Trophoblast cell (in vitro differentiated cells and primary cell): ENCODE data around the gene UGT2B10.

ENCODE experiments used
- DNase-seq, 2 donors: peaks; one replicate each; pipeline ENCODE4 v3.0.0-alpha.2; 2016
- H2AFZ ChIP-seq: 2 replicates; pipeline ENCODE4 v1.6.1; 2013; ENCODE audit warnings: low read length, moderate library complexity, mild to moderate bottlenecking; ENCODE audit not compliant: insufficient read depth, poor library complexity
- H2AK5ac ChIP-seq: 2 replicates; pipeline ENCODE4 v1.6.1; 2013; ENCODE audit warnings: mild to moderate bottlenecking, low read length
- H2BK120ac ChIP-seq: 2 replicates; pipeline ENCODE4 v1.6.1; 2013; ENCODE audit warnings: low read length, mild to moderate bottlenecking, moderate library complexity; ENCODE audit not compliant: insufficient read depth, poor library complexity
- H2BK12ac ChIP-seq: 2 replicates; pipeline ENCODE4 v1.6.1; 2013; ENCODE audit warnings: mild to moderate bottlenecking, low read length, moderate library complexity
- H2BK5ac ChIP-seq: 2 replicates; pipeline ENCODE4 v1.6.1; 2013; ENCODE audit warnings: low read length, low read depth, moderate library complexity, mild to moderate bottlenecking; ENCODE audit not compliant: poor library complexity
- H3K14ac ChIP-seq: 2 replicates; pipeline ENCODE4 v1.6.1; 2013; ENCODE audit warnings: mild to moderate bottlenecking, low read length
- H3K18ac ChIP-seq: 2 replicates; pipeline ENCODE4 v1.6.1; 2013; ENCODE audit warnings: mild to moderate bottlenecking, low read length
- H3K23ac ChIP-seq: 2 replicates; pipeline ENCODE4 v1.6.1; 2013; ENCODE audit warnings: low read length
- H3K27ac ChIP-seq: 2 replicates; pipeline ENCODE4 v1.5.1; 2013; ENCODE audit warnings: low read depth, mild to moderate bottlenecking, inconsistent platforms, low read length, moderate library complexity
- H3K27me3 ChIP-seq: 2 replicates; pipeline ENCODE4 v1.6.1; 2013; ENCODE audit warnings: inconsistent platforms, mild to moderate bottlenecking, low read length, moderate library complexity; ENCODE audit not compliant: insufficient read depth
- H3K36me3 ChIP-seq, 2 experiments: 1 replicate in 1 of 2; 2 replicates in 1 of 2; pipeline ENCODE4 v1.6.1; 2013; ENCODE audit warnings: low read length in 2 of 2, mild to moderate bottlenecking in 2 of 2, moderate library complexity in 1 of 2; ENCODE audit not compliant: insufficient read depth in 2 of 2, control insufficient read depth in 1 of 2
- H3K4ac ChIP-seq: 2 replicates; pipeline ENCODE4 v1.6.1; 2013; ENCODE audit warnings: low read depth, mild to moderate bottlenecking, low read length, moderate library complexity
- H3K4me1 ChIP-seq, 2 experiments: 1 replicate in 1 of 2; 2 replicates in 1 of 2; pipeline ENCODE4 v1.6.1; 2013; ENCODE audit warnings: low read length in 2 of 2, mild to moderate bottlenecking in 2 of 2, moderate library complexity in 1 of 2; ENCODE audit not compliant: insufficient read depth in 2 of 2, control insufficient read depth in 1 of 2
- H3K4me2 ChIP-seq: 2 replicates; pipeline ENCODE4 v1.6.1; 2013; ENCODE audit warnings: inconsistent platforms, mild to moderate bottlenecking, low read length, moderate library complexity
- H3K4me3 ChIP-seq: 2 replicates; pipeline ENCODE4 v1.5.1; 2013; ENCODE audit warnings: mild to moderate bottlenecking, low read depth, low read length, inconsistent platforms
- H3K79me1 ChIP-seq: one replicate; pipeline ENCODE4 v1.6.1; 2013; ENCODE audit warnings: low read length
- H3K79me2 ChIP-seq: 2 replicates; pipeline ENCODE4 v1.6.1; 2013; ENCODE audit warnings: low read length, mild to moderate bottlenecking; ENCODE audit not compliant: control insufficient read depth, insufficient read depth, poor library complexity
- H3K9ac ChIP-seq: 2 replicates; pipeline ENCODE4 v1.6.1; 2013; ENCODE audit warnings: mild to moderate bottlenecking, low read length
- H3K9me3 ChIP-seq: 2 replicates; pipeline ENCODE4 v1.6.1; 2013; ENCODE audit warnings: low read depth, mild to moderate bottlenecking, control low read depth, inconsistent platforms, low read length; ENCODE audit not compliant: insufficient read depth
- H4K12ac ChIP-seq: 2 replicates; pipeline ENCODE4 v1.6.1; 2013; ENCODE audit warnings: low read depth, mild to moderate bottlenecking, low read length, moderate library complexity
- H4K8ac ChIP-seq: 2 replicates; pipeline ENCODE4 v1.6.1; 2013; ENCODE audit warnings: low read depth, mild to moderate bottlenecking, low read length, moderate library complexity
- H4K91ac ChIP-seq: one replicate; pipeline ENCODE4 v1.6.1; 2013; ENCODE audit warnings: low read depth, mild to moderate bottlenecking, low read length, moderate library complexity
- WGBS: extraction: QIAGEN DNeasy Blood & Tissue Kit; methylation state at CpG from one replicate; pipeline ENCODE4 v1.1.7; 2013; ENCODE audit warnings: missing lambda C conversion rate; ENCODE audit not compliant: insufficient read length, insufficient coverage; ENCODE audit errors: extremely low coverage; 5-methylcytosine and 5-hydroxymethylcytosine counted together

UGT2B10 gene

GRCh38 chr4:68869274-68869773, 53.5 kb downstream of the UGT2B10 start:
- Histone ChIP-seq H4K8ac (no peak overlapping the region), H2BK120ac (no peak overlapping the region), H3K79me1 (no peaks in the 10 kb centered on the region), H3K27me3 (no peaks in the 10 kb centered on the region), H3K9me3 (peaks cover 2% of the 10 kb centered on the region), H2AK5ac (no peak overlapping the region), H3K27ac (no peak overlapping the region), H3K4ac (no peak overlapping the region), H3K4me1 (peaks cover 0 to 2% of the 10 kb centered on the region in 2 experiments), H3K79me2 (no peaks in the 10 kb centered on the region), H3K18ac (no peak overlapping the region), H2BK12ac (no peak overlapping the region), H2BK5ac (no peak overlapping the region), H2AFZ (no peak overlapping the region), H3K23ac (no peak overlapping the region), H3K4me2 (no peak overlapping the region), H3K4me3 (no peak overlapping the region), H3K36me3 (no peaks in the 10 kb centered on the region), H4K12ac (no peak overlapping the region), H4K91ac (no peak overlapping the region), H3K14ac (no peak overlapping the region), H3K9ac (no peak overlapping the region)
- no CpG with 5 or more reads among the region's 8 CpGs for WGBS
- no peak for DNase-seq

- Histone ChIP-seq H3K4ac (no peak overlapping the region), H3K18ac (no peak overlapping the region)
Observed at GRCh38 chr4:68871809-68872642, 56.2 kb downstream of the UGT2B10 start.

GRCh38 chr4:68872643-68873502, 57.1 kb downstream of the UGT2B10 start:
- no peaks in the 10 kb centered on the region for H3K4me1 ChIP-seq
- H3K4me3 ChIP-seq, result no peak overlapping the region
- H3K27me3 ChIP-seq, result no peaks in the 10 kb centered on the region
- no peak overlapping the region for H4K12ac ChIP-seq
- H3K27ac ChIP-seq, result no peak overlapping the region
- H4K8ac ChIP-seq, result no peak overlapping the region
- H3K9me3 ChIP-seq, result peaks cover 2% of the 10 kb centered on the region
- no peak overlapping the region for H2AFZ ChIP-seq
- no peak overlapping the region for H3K14ac ChIP-seq
- no peak overlapping the region for H2AK5ac ChIP-seq
- no peak overlapping the region for H3K23ac ChIP-seq
- H3K79me2 ChIP-seq, result no peaks in the 10 kb centered on the region
- no peak for DNase-seq
- no peaks in the 10 kb centered on the region for H3K79me1 ChIP-seq
- WGBS, result no CpG with 5 or more reads among the region's 3 CpGs
- H2BK5ac ChIP-seq, result no peak overlapping the region
- H3K4me2 ChIP-seq, result no peak overlapping the region
- H2BK12ac ChIP-seq, result no peak overlapping the region
- no peak overlapping the region for H3K4ac ChIP-seq
- no peaks in the 10 kb centered on the region for H3K36me3 ChIP-seq
- no peak overlapping the region for H3K9ac ChIP-seq
- no peak overlapping the region for H4K91ac ChIP-seq
- H2BK120ac ChIP-seq, result no peak overlapping the region
- no peak overlapping the region for H3K18ac ChIP-seq

More at GRCh38 chr4:68871809-68872642, 56.2 kb downstream of the UGT2B10 start:
- Histone ChIP-seq H2BK5ac (no peak overlapping the region), H3K4me2 (no peak overlapping the region), H3K9ac (no peak overlapping the region), H2AK5ac (no peak overlapping the region), H4K12ac (no peak overlapping the region), H3K14ac (no peak overlapping the region), H3K9me3 (peaks cover 2% of the 10 kb centered on the region), H3K79me1 (no peaks in the 10 kb centered on the region), H3K4me1 (no peaks in the 10 kb centered on the region), H3K23ac (no peak overlapping the region), H2BK120ac (no peak overlapping the region), H3K79me2 (no peaks in the 10 kb centered on the region), H3K27ac (no peak overlapping the region), H2AFZ (no peak overlapping the region), H4K8ac (no peak overlapping the region), H3K36me3 (no peaks in the 10 kb centered on the region), H3K27me3 (no peaks in the 10 kb centered on the region), H2BK12ac (no peak overlapping the region), H4K91ac (no peak overlapping the region), H3K4me3 (no peak overlapping the region)
- no CpG with 5 or more reads among the region's 2 CpGs for WGBS
- DNase-seq, result no peak

GRCh38 chr4:68874507-68874906, 58.7 kb downstream of the UGT2B10 start:
- H3K4me3 ChIP-seq, result no peak overlapping the region
- H3K79me1 ChIP-seq, result no peaks in the 10 kb centered on the region
- H3K9ac ChIP-seq, result no peak overlapping the region
- no peak overlapping the region for H3K27ac ChIP-seq
- no peak overlapping the region for H4K91ac ChIP-seq
- no peaks in the 10 kb centered on the region for H3K36me3 ChIP-seq
- H2AK5ac ChIP-seq, result no peak overlapping the region
- no peak overlapping the region for H2BK12ac ChIP-seq
- no peak overlapping the region for H4K12ac ChIP-seq
- no peak overlapping the region for H3K18ac ChIP-seq
- no peak overlapping the region for H4K8ac ChIP-seq
- H3K14ac ChIP-seq, result no peak overlapping the region
- H3K4ac ChIP-seq, result no peak overlapping the region
- H3K23ac ChIP-seq, result no peak overlapping the region
- H2BK5ac ChIP-seq, result no peak overlapping the region
- H2BK120ac ChIP-seq, result no peak overlapping the region
- H3K4me1 ChIP-seq, result no peaks in the 10 kb centered on the region
- no peaks in the 10 kb centered on the region for H3K9me3 ChIP-seq
- no peak for DNase-seq
- no peak overlapping the region for H3K4me2 ChIP-seq
- H2AFZ ChIP-seq, result no peak overlapping the region
- no peaks in the 10 kb centered on the region for H3K27me3 ChIP-seq
- no peaks in the 10 kb centered on the region for H3K79me2 ChIP-seq
